ENCODE results near the gene RDH13.

The RDH13 gene

GRCh38 chr19:54995561-54995960, 67.4 kb downstream of the RDH13 start:
- no peaks in the 10 kb centered on the region for H3K9me3 ChIP-seq
- no peak for DNase-seq
- no peaks in the 10 kb centered on the region for H3K4me1 ChIP-seq
- H3K36me3 ChIP-seq: no peaks in the 10 kb centered on the region
- H3K4me3 ChIP-seq: no peak overlapping the region
- TF ChIP-seq, protein P1, sequence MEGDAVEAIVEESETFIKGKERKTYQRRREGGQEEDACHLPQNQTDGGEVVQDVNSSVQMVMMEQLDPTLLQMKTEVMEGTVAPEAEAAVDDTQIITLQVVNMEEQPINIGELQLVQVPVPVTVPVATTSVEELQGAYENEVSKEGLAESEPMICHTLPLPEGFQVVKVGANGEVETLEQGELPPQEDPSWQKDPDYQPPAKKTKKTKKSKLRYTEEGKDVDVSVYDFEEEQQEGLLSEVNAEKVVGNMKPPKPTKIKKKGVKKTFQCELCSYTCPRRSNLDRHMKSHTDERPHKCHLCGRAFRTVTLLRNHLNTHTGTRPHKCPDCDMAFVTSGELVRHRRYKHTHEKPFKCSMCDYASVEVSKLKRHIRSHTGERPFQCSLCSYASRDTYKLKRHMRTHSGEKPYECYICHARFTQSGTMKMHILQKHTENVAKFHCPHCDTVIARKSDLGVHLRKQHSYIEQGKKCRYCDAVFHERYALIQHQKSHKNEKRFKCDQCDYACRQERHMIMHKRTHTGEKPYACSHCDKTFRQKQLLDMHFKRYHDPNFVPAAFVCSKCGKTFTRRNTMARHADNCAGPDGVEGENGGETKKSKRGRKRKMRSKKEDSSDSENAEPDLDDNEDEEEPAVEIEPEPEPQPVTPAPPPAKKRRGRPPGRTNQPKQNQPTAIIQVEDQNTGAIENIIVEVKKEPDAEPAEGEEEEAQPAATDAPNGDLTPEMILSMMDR (IDR thresholded peaks at IDR 0.05): no peak
- intact Hi-C loops (cut with DNase I; ENCODE audit: low total_unique reads): no loop called here
- H3K27ac ChIP-seq: no peak overlapping the region
- no peaks in the 10 kb centered on the region for H3K27me3 ChIP-seq

Measured in tibial artery (tissue), 4 donors.